SK-N-MC (cell line): ENCODE measurements around the gene LRCH1.

Experiments
- EZH2 ChIP-seq: fragments of 200-600 bp; sonication (generic); IDR thresholded peaks from one replicate; pipeline ENCODE4 v1.6.1; 2017; ENCODE audit warnings: antibody characterized with exemption
- FOXP2 ChIP-seq: optimal IDR thresholded peaks from 2 replicates; pipeline ENCODE3; 2011; ENCODE audit warnings: mild to moderate bottlenecking, moderate library complexity; ENCODE audit not compliant: insufficient read depth; ENCODE audit errors: extremely low read length, control extremely low read depth
- POLR2AphosphoS5 ChIP-seq: IDR thresholded peaks from 2 replicates; pipeline ENCODE4 v1.6.1; 2012; ENCODE audit warnings: mild to moderate bottlenecking, low read depth, low read length, borderline replicate concordance

DNA sequence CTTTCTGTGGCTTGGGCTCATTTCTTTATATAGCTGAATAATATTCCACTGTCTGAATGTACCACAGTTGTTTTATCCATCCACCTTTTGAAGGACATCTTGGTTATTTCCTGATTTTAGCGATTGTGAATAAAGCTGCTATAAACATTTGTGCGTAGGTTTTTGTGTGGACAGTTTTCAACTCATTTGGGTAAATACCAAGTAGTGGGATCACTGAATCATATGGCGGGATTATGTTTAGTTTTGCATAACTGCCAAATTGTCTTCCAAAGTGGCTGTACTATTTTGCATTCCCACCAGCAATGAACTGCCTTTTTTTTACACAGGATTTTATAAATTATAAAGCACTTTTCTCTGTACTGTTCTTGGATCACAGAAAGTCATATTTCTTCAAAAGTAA, 13.7 kb upstream of the LRCH1 start:
- TF ChIP-seq EZH2 = no peak
- TF ChIP-seq POLR2AphosphoS5 = no peak
- no peak for TF ChIP-seq FOXP2
